IMR-90 (cell line): Measurements from ENCODE around the gene VPS37B. TPM values are rescaled to one million over a fixed set of nuclear protein-coding genes. Genes with fewer than 3 reads are reported as not detected.

Source experiments
- ATAC-seq: fragments of 200-7000 bp; cut with Tn5 transposase; 2 replicates; pipeline ENCODE4 v1.9.1; 2020; ENCODE audit warnings: low read depth, mild to moderate bottlenecking, moderate library complexity
- BruUV-seq: library from RNA; stranded (reverse); fragments of 400-500 nt; replicated peaks from 2 replicates; lab custom pipeline; 2021; lab: Mats Ljungman, UMichigan
- CTCF ChIA-PET: fragments of 300-600 bp; formaldehyde crosslinking; extraction: SDS; loops from one replicate; lab custom pipeline; 2021; ENCODE audit warnings: antibody characterized with exemption; lab: Yijun Ruan, JAX
- POLR2A ChIA-PET: fragments of 300-600 bp; sonication (Branson Sonifier 250); formaldehyde crosslinking; loops from one replicate; lab custom pipeline; 2022; ENCODE audit warnings: antibody characterized with exemption; ENCODE audit not compliant: unreplicated experiment; lab: Charles Lee
- DNase-seq: peaks from one replicate; pipeline ENCODE4 v3.0.0; 2013
- H2AFZ ChIP-seq: replicated peaks from 2 replicates; pipeline ENCODE3; 2013; ENCODE audit warnings: low read length, mild to moderate bottlenecking; ENCODE audit not compliant: poor library complexity
- H2AK5ac ChIP-seq: 2 replicates; pipeline ENCODE4 v1.6.1; 2013; ENCODE audit warnings: low read depth, low read length, inconsistent platforms
- H2AK9ac ChIP-seq: replicated peaks from 2 replicates; pipeline ENCODE3; 2013; ENCODE audit warnings: mild to moderate bottlenecking, low read depth, low read length, moderate library complexity; ENCODE audit not compliant: poor library complexity
- H2BK120ac ChIP-seq: 2 replicates; pipeline ENCODE4 v1.6.1; 2013; ENCODE audit warnings: low read depth, low read length, inconsistent platforms
- H2BK15ac ChIP-seq: 3 replicates; pipeline ENCODE4 v1.6.1; 2013; ENCODE audit warnings: low read depth, low read length, inconsistent platforms
- H2BK20ac ChIP-seq: 2 replicates; pipeline ENCODE4 v1.6.1; 2013; ENCODE audit warnings: low read depth, mild to moderate bottlenecking, inconsistent platforms, low read length, moderate library complexity
- H2BK5ac ChIP-seq: 2 replicates; pipeline ENCODE4 v1.6.1; 2013; ENCODE audit warnings: mild to moderate bottlenecking, low read depth, low read length, inconsistent platforms; ENCODE audit not compliant: poor library complexity, severe bottlenecking
- H3K14ac ChIP-seq: replicated peaks from 2 replicates; pipeline ENCODE4 v1.6.1; 2013; ENCODE audit warnings: low read depth, low read length, inconsistent platforms
- H3K18ac ChIP-seq: 2 replicates; pipeline ENCODE4 v1.6.1; 2013; ENCODE audit warnings: low read depth, low read length, control low read depth
- H3K23ac ChIP-seq: 2 replicates; pipeline ENCODE4 v1.6.1; 2013; ENCODE audit warnings: low read depth, low read length, inconsistent platforms
- H3K27ac ChIP-seq: 2 replicates; pipeline ENCODE4 v1.5.1; 2013; ENCODE audit warnings: mild to moderate bottlenecking, control low read depth, low read length; ENCODE audit not compliant: insufficient read depth
- H3K27me3 ChIP-seq: 2 replicates; pipeline ENCODE4 v1.6.1; 2013; ENCODE audit warnings: low read length; ENCODE audit not compliant: control insufficient read depth, insufficient read depth
- H3K36me3 ChIP-seq: 2 replicates; pipeline ENCODE4 v1.6.1; 2013; ENCODE audit warnings: low read length, mixed read lengths; ENCODE audit not compliant: control insufficient read depth, insufficient read depth
- H3K4ac ChIP-seq: 2 replicates; pipeline ENCODE4 v1.6.1; 2013; ENCODE audit warnings: low read depth, low read length, inconsistent platforms
- H3K4me1 ChIP-seq: 2 replicates; pipeline ENCODE4 v1.6.1; 2013; ENCODE audit warnings: low read length, mixed read lengths; ENCODE audit not compliant: control insufficient read depth, insufficient read depth
- H3K4me2 ChIP-seq: 2 replicates; pipeline ENCODE4 v1.6.1; 2013; ENCODE audit warnings: low read depth, mild to moderate bottlenecking, control low read depth, low read length, moderate library complexity
- H3K4me3 ChIP-seq: 2 replicates; pipeline ENCODE4 v1.5.1; 2013; ENCODE audit warnings: low read depth, mild to moderate bottlenecking, control low read depth, low read length, moderate library complexity; ENCODE audit not compliant: insufficient read depth
- H3K56ac ChIP-seq: 2 replicates; pipeline ENCODE4 v1.6.1; 2013; ENCODE audit warnings: low read length, inconsistent platforms; ENCODE audit not compliant: insufficient read depth; ENCODE audit errors: extremely low read depth
- H3K79me1 ChIP-seq, 2 experiments: 2 replicates each; pipeline ENCODE4 v1.6.1; 2013; ENCODE audit warnings: low read length in 2 of 2, inconsistent platforms in 1 of 2, low read depth in 1 of 2
- H3K9ac ChIP-seq: 2 replicates; pipeline ENCODE4 v1.6.1; 2013; ENCODE audit warnings: low read depth, low read length, control low read depth
- H3K9me1 ChIP-seq: 2 replicates; pipeline ENCODE4 v1.6.1; 2013; ENCODE audit warnings: low read length, inconsistent platforms; ENCODE audit not compliant: insufficient read depth
- H3K9me3 ChIP-seq: 2 replicates; pipeline ENCODE4 v1.6.1; 2013; ENCODE audit warnings: low read length; ENCODE audit not compliant: control insufficient read depth, insufficient read depth
- H4K20me1 ChIP-seq: 2 replicates; pipeline ENCODE4 v1.6.1; 2013; ENCODE audit warnings: low read length, inconsistent platforms; ENCODE audit not compliant: insufficient read depth
- H4K5ac ChIP-seq: 2 replicates; pipeline ENCODE4 v1.6.1; 2013; ENCODE audit warnings: mild to moderate bottlenecking, low read depth, low read length, control low read depth
- H4K8ac ChIP-seq, 2 experiments: 2 replicates each; pipeline ENCODE4 v1.6.1; 2013; ENCODE audit warnings: low read depth in 2 of 2, low read length in 2 of 2, control low read depth in 1 of 2, inconsistent platforms in 1 of 2
- H4K91ac ChIP-seq: 2 replicates; pipeline ENCODE4 v1.6.1; 2013; ENCODE audit warnings: low read depth, low read length, inconsistent platforms; ENCODE audit not compliant: insufficient read depth
- CHD1 ChIP-seq: IDR thresholded peaks from 2 replicates; pipeline ENCODE4 v1.6.1; 2012; ENCODE audit warnings: low read depth, low read length, improper control_type of control experiment
- MAZ ChIP-seq: IDR thresholded peaks from 2 replicates; pipeline ENCODE4 v1.6.1; 2012; ENCODE audit warnings: low read depth, mild to moderate bottlenecking, low read length, improper control_type of control experiment, moderate library complexity, borderline replicate concordance
- MXI1 ChIP-seq: IDR thresholded peaks from 2 replicates; pipeline ENCODE4 v1.6.1; 2012; ENCODE audit warnings: low read depth, mild to moderate bottlenecking, low read length, moderate library complexity, borderline replicate concordance
- RFX5 ChIP-seq: IDR thresholded peaks from 2 replicates; pipeline ENCODE4 v1.8.0; 2012; ENCODE audit warnings: low read depth, mild to moderate bottlenecking, low read length, moderate library complexity
- USF2 ChIP-seq: fragments of 150-350 bp; IDR thresholded peaks from 2 replicates; pipeline ENCODE4 v1.6.1; 2017; ENCODE audit warnings: mild to moderate bottlenecking, antibody characterized with exemption, low read length, low read depth
- WGBS, 2 experiments: methylation state at CpG; one replicate each; pipeline versions ENCODE4 v1.1.5 to v1.1.7; 2013; ENCODE audit warnings: missing lambda C conversion rate in 2 of 2; ENCODE audit not compliant: insufficient read length in 1 of 2; ENCODE audit errors: extremely low coverage in 2 of 2; 5-methylcytosine and 5-hydroxymethylcytosine counted together
- dilution Hi-C: fragments of 300-500 bp; cut with HindIII; formaldehyde crosslinking; loops from one replicate; pipeline ENCODE4 v1.14.3; 2018; ENCODE audit warnings: low sequenced_read_pairs; ENCODE audit not compliant: unreplicated experiment
- in situ Hi-C: fragments of 300-500 bp; cut with MboI; formaldehyde crosslinking; loops from 3 replicates; pipeline ENCODE4 v1.14.3; 2019; ENCODE audit warnings: low sequenced_read_pairs, inconsistent platforms, mixed read lengths
- intact Hi-C: fragments of 100-400 bp; cut with micrococcal nuclease; formaldehyde crosslinking; loops from 2 replicates; pipeline ENCODE4 v1.10.0; 2022
- polyA plus RNA-seq, 3 experiments: library from polyadenylated mRNA; depleted of rRNA; stranded (reverse); fragments of >200 nt; gene quantifications; 2 replicates each; pipeline ENCODE4 v1.2.3, GENCODE V29; 2012; ENCODE audit warnings: low replicate concordance in 1 of 3
- total RNA-seq: library from RNA; depleted of rRNA; stranded (reverse); fragments of >200 nt; gene quantifications from 2 replicates; pipeline ENCODE4 v1.2.3, GENCODE V29; 2012

VPS37B gene
- total and polyA plus RNA-seq, 2 of the 4 experiments (the other 2 are of a cell fraction) = 8.6 to 25.7 TPM

GRCh38 chr12:122868471-122869177 lies 27.3 kb downstream of the VPS37B start:
- CTCF ChIA-PET = no interaction called here
- no TSS peak for BruUV-seq
- no peak overlapping the region for H2BK15ac ChIP-seq
- no peak overlapping the region for H2AFZ ChIP-seq
- H3K36me3 ChIP-seq = peaks cover 55% of the 10 kb centered on the region
- WGBS, 2 experiments = 93% methylated on average over 6 of the region's 13 CpGs; no CpG with 5 or more reads in 1 of the 2 experiments
- H2AK5ac ChIP-seq = no peak overlapping the region
- intact Hi-C loops (no loop called here), dilution Hi-C loops (no loop called here), in situ Hi-C loops (no loop called here)
- no peak overlapping the region for H3K23ac ChIP-seq
- H4K20me1 ChIP-seq = peaks cover 15% of the 10 kb centered on the region
- no peak overlapping the region for H3K27ac ChIP-seq
- no peak overlapping the region for H2BK5ac ChIP-seq
- H3K9me3 ChIP-seq = no peaks in the 10 kb centered on the region
- no peak overlapping the region for H3K9ac ChIP-seq
- no peak overlapping the region for H4K8ac ChIP-seq
- no peak overlapping the region for H2AK9ac ChIP-seq
- H3K18ac ChIP-seq = no peak overlapping the region
- H3K4ac ChIP-seq = no peak overlapping the region
- H3K27me3 ChIP-seq = no peaks in the 10 kb centered on the region
- H4K91ac ChIP-seq = no peak overlapping the region
- H2BK20ac ChIP-seq = no peak overlapping the region
- TF ChIP-seq MAZ (no peak), MXI1 (no peak), CHD1 (no peak), RFX5 (no peak), USF2 (no peak)
- H3K9me1 ChIP-seq = no peaks in the 10 kb centered on the region; the same call in 1 of the 2 replicates
- peaks cover 40 to 77% of the 10 kb centered on the region in 2 experiments for H3K79me1 ChIP-seq
- no peak overlapping the region for H2BK120ac ChIP-seq
- DNase-seq (no peak), ATAC-seq (no peak)
- H3K14ac ChIP-seq = no peak overlapping the region
- H3K56ac ChIP-seq = no peak overlapping the region
- no peak overlapping the region for H3K4me3 ChIP-seq
- H4K5ac ChIP-seq = no peak overlapping the region
- POLR2A ChIA-PET = no interaction called here
- peaks cover 19% of the 10 kb centered on the region for H3K4me1 ChIP-seq
- no peak overlapping the region for H3K4me2 ChIP-seq
